Fibroblast of pulmonary artery (primary cell): ENCODE measurements around the gene LGALS14.

Experiments used
- DNase-seq: peaks from one replicate; pipeline ENCODE4 v3.0.0-alpha.2; 2010; ENCODE audit warnings: low read depth
- H3K4me3 ChIP-seq: replicated peaks from 2 replicates; pipeline ENCODE4 v1.5.1; 2011; ENCODE audit warnings: low read depth, mild to moderate bottlenecking, control low read depth, low read length, moderate library complexity
- TF ChIP-seq, protein P1 (sequence below): IDR thresholded peaks from 2 replicates; pipeline ENCODE4 v1.5.1; 2011; ENCODE audit warnings: mild to moderate bottlenecking, control low read depth, low read length, inconsistent platforms; ENCODE audit errors: missing control alignments

Gene LGALS14

DNA sequence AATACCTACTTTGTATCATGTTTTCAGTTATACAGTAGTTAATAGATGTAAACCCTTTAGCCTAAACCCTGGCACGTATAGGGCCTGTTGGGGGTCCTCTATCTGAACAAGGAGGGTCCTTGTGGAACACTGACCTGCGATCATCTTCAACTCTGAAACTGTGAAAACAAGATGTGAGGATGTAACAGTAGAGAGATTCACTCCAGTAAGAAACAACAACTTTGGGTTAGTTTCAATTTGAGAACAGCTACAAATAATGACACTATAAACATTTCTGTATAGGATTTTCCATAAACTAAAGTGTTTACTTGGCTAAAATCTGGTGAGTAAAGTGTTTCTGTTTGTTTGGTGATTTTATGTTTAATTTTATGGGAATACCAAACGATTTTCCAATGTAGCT lies 31.4 kb downstream of the LGALS14 start:
- no peak for DNase-seq
- H3K4me3 ChIP-seq, result no peak overlapping the region

DNA sequence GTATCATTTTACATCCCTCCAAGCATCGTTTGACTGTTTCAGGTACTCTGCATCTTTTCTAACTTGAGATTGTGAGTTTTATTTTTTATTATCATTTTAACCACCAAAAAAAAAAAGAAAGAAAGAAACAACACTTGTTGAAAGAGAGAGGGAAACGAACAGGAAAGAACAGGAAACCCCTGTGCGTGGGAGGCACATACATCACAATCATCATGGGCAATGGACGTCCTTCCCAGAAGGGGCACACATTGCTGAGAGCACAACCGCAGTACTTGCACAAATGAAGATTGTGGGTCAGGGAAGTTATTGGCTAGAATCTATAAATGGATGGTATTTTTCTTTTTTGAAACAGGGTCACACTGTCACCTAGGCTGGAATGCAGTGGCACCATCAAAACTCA lies 31.8 kb downstream of the LGALS14 start:
- no peak overlapping the region for H3K4me3 ChIP-seq
- TF ChIP-seq, protein P1, sequence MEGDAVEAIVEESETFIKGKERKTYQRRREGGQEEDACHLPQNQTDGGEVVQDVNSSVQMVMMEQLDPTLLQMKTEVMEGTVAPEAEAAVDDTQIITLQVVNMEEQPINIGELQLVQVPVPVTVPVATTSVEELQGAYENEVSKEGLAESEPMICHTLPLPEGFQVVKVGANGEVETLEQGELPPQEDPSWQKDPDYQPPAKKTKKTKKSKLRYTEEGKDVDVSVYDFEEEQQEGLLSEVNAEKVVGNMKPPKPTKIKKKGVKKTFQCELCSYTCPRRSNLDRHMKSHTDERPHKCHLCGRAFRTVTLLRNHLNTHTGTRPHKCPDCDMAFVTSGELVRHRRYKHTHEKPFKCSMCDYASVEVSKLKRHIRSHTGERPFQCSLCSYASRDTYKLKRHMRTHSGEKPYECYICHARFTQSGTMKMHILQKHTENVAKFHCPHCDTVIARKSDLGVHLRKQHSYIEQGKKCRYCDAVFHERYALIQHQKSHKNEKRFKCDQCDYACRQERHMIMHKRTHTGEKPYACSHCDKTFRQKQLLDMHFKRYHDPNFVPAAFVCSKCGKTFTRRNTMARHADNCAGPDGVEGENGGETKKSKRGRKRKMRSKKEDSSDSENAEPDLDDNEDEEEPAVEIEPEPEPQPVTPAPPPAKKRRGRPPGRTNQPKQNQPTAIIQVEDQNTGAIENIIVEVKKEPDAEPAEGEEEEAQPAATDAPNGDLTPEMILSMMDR, result no peak
- DNase-seq, result peak; percentile 1

More for the DNA sequence above, 31.4 kb downstream of the LGALS14 start:
- TF ChIP-seq, protein P1, result no peak

DNA sequence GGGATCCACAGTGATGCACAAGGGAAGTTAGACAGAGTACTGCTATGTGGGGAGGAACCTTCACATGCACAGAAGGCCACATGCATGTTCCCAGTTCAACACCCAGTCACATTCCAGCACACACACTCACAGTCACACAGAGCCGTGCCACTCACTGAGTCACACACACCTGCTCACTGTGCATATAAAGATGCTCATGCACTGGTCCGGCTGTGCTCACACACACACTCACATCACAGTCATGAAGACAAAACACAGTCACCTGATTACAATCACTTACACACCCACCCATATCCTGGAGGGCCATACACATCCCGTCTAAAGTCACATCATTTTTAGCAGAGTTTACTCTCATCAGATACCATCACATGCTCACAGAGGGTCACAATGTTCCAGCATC lies 33.1 kb downstream of the LGALS14 start:
- no peak for DNase-seq
- H3K4me3 ChIP-seq, result no peak overlapping the region
- TF ChIP-seq, protein P1, result no peak

DNA sequence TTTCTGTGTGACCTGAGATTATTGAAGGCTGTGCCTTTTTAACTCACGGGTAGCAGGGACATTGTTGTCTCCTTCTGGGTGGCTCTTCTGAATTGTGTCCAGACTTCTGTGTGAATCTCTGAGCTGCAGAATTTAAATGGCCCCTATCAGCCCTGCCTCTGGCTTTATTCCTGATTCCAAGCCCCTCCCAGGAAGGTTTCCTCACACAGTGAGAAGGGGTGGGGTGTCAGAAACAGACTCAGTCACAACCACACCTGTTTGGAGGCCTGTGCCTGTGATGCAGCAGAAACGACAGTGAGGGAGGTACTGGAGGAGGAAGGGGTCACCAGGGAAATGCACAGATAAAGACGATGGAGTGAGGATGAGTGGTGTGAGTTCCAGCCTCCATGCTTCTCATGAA lies 33.6 kb downstream of the LGALS14 start, which contains the start of gene CLC:
CLC (minus strand) TSS at position 139 of the 400 bp plus-strand sequence; CDS start at position 62, 77 bp downstream.
- TF ChIP-seq, protein P1, result no peak
- H3K4me3 ChIP-seq, result no peak within 1 kb of the TSS
- no peak for DNase-seq

DNA sequence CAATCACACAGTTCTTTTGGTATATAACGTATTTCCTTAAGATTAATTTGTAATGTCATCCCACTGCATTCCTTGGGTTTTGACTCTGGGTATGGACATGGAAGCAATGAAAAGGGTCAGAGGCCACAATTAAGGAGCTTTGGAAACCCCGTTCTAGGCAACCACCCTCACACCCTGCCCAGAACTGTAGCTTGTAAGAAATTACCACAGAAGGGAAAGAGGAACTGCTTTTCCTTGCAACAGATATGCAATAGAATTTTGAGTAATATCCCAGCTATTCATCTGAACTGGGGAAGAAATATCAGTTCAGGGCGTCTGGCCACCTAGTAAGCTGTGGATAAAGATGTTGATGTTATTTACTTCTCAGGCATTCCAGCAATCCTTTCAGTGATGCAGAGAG lies 34.5 kb downstream of the LGALS14 start:
- TF ChIP-seq, protein P1, result no peak
- DNase-seq, result no peak
- no peak overlapping the region for H3K4me3 ChIP-seq

DNA sequence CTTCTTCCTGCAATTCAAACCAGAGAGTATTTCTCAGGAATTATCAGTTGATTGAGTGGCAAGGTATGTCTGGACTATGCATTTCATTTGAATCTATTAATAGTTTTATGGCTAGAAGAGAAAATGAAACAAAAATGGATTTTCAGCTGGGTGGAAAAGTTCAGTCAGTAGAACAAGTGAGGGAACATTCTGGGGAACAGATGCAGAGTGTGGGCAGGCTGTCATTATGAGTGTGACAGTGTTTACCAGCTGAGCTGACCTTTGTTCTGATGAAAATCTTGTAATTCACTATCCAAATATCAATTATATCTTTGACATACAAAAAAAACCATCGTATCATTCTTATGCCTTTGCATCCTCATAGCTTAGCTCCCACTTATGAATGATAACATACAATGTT lies 36.1 kb downstream of the LGALS14 start:
- DNase-seq, result no peak
- TF ChIP-seq, protein P1, result no peak
- H3K4me3 ChIP-seq, result no peak overlapping the region

DNA sequence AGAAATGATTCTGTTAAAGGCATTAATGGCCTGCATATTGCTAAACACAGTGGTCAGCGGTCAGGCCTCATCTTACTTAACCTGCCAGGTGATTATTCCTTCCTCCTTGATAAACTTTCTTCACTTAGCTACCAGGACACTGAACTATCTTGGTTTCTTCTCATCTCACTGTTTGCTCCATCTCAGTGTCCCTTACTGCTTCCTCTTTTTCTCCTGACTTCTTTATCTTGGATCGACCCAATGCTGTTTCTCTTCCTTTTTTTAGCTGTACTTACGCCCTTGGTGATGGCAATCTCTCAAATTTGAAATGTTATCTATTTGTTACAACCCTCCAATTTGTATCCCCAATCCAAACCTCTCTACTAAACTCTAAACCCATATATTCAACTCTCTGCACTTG lies 41.4 kb downstream of the LGALS14 start:
- no peak for DNase-seq
- TF ChIP-seq, protein P1, result no peak
- no peak overlapping the region for H3K4me3 ChIP-seq
